ENCODE results near the gene TM4SF5.
A peak's percentile ranks its signal among the peaks of the same experiment; 100 is the strongest.
"Not testable (repeated sequence)": the region's sequence is repeated elsewhere in the genome, so short reads cannot be mapped to it uniquely, and the experiment has no call there.

The TM4SF5 gene

DNA sequence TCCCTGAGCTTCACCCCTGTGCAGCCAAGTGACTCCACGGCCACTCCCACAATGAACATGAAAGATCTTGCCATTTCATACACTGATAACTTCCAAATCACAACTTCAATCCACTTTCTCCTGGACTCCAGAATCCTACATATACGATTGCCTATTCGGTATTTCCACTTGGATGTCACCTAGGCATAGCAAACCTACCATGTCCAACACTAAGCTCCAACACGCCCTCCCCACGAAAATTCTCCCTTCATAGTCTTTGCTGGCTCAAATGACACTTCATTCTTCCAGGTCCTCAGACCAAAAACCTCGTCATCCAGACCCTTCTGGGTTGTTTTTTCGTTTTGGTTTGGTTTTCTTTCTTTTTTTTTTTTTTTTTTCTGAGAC is 19.0 kb downstream of the TM4SF5 start:
- DNase-seq, result no peak

DNA sequence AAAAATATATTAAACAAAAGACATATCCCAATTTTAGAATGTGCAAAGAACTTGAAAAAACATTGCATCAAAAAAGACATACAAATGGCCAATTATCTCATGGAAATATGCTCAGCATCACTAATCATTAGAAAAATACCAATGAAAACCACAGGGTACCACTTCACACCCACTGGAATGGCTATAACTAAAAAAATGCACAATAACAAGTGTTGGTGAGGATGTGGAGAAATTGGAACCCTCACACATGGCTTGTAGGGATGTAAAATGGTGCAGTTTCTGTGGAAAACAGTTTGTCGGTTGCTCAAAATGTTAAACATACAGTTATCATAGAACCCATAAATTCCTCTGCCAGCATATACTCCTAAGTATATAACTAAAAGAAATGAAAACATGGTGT is 23.5 kb downstream of the TM4SF5 start:
- no peak for DNase-seq

DNA sequence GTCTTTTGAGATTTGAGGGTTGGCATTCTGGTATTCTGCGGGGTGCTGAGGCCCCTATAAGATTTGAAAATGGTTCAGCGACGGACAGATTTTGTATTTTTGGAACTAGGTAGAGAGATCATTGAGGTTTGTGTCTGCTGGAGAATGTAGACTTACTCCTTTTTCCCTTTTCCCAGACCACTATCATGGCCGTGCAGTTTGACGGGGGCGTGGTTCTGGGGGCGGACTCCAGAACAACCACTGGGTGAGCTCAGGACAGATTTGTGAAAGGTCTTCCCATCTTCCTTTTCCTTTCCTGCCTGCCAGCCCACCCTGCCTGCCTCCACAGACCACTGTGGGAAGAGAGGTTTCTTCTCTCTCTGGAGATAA is 24.9 kb downstream of the TM4SF5 start:
- peak; percentile 84 for DNase-seq

DNA sequence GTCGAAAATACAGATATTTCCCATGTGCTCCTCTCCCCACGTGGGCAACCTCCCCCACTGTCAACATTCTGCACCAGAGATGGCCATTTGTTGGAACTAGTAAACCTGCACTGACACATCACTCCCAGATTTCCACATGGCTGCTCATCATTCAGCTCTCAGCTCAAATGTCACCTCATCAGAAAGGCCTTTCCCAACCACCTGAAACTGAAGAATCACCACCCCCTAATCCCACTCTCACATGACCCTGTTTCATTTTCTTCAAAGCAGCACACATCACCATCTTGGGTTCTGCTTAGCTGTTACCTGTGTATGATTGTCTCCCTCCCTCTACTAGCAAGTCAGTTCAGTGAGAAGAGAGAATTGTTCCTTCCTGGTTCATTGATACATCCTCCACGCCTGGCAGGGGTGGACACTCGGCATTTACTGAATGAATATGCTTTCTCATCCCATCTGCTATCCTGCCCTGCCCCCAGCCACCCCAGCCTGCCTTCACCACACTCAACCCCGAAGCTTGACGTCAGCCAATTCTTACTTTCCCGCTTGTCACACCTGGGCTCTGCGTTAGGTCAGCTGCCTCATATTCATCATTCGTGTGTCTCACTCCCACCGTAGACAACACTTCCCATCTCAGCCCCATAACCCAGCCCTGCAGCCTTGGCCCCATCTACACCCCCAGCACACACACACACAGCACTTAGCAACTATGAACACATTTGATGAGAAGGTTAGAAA is 28.9 kb downstream of the TM4SF5 start:
- DNase-seq, result no peak

DNA sequence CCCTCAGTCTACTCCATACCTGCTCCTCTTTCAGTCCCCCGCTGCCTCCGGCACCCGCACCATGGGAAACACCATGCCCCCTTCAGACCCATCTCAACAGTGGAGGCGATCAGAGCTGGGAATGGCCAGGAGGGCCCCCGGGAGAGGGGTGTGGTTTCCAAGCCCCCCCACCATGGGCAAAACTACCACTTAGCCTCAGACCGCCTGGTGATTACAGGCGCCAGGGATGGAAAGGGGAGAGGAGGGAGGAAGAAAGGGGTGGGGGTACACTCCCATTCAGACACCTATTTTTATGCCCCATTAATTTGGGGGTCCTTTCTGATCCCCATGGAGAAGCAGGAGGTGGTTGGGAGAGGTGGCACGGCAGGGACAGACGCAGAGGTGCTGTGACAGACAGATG is 30.5 kb downstream of the TM4SF5 start, which contains the start of gene C17orf114:
C17orf114 (minus strand) TSS at position 101 of the 400 bp plus-strand sequence.
- no peak for DNase-seq

DNA sequence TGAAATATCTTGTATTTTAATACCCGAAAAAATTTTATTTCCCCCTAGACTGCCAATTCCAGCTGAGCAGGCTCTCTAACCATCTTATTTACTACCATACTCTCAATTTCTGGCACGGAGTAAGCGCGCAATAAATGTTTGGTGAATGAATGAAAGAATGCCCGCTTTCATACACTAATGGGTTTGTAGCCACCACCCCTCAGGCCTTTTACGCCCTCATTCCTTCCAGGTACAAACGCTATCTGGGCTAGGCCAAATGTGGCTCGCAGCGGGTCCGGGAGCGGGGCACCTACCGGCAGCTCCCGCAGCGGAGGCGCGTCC is 34.7 kb downstream of the TM4SF5 start:
- DNase-seq, result no peak

DNA sequence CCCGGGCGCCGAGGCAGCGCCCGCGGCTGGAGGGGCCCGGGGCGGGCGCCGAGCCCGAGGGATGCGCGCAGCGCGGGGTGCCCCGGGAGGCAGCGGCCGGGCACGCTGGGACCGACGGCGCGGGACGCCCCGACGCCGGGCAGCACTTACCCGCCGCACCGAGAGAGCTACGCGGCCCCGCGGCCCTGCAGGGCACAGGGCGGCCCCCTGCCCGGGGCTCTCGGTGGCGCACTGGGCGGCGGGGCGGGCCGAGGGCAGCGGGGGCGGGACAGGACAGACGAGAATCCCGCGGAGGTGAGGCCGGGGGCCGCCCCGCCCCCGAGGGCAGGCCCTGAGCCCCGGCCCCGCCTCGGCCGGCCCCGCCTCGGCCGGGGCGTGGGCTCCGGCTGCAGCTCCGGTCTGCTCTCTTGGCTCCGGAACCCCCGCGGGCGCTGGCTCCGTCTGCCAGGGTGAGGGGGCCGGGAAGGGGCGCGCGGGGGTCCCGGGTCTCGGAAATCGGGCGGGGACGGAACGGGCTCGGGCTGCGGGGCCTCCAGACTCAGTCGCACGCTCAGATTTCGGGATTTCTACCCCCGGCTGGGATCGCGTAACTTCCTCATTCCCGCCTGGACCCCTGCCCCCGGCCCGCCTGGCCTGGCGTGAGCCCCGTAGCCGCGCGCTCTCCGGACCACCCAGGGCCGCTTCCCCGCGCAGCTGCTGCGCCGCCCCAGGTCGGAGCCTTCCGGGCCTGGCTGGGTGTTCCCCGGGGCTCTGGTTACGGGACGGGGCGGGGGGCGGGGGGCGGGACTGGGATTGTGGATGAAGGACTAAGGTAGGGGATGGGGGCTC is 35.3 kb downstream of the TM4SF5 start, which contains the start of gene PLD2:
PLD2 (plus strand) TSS at position 376 of the 828 bp plus-strand sequence. CDS start 621 bp downstream, outside the sequence.
- peak; percentile 95 for DNase-seq

DNA sequence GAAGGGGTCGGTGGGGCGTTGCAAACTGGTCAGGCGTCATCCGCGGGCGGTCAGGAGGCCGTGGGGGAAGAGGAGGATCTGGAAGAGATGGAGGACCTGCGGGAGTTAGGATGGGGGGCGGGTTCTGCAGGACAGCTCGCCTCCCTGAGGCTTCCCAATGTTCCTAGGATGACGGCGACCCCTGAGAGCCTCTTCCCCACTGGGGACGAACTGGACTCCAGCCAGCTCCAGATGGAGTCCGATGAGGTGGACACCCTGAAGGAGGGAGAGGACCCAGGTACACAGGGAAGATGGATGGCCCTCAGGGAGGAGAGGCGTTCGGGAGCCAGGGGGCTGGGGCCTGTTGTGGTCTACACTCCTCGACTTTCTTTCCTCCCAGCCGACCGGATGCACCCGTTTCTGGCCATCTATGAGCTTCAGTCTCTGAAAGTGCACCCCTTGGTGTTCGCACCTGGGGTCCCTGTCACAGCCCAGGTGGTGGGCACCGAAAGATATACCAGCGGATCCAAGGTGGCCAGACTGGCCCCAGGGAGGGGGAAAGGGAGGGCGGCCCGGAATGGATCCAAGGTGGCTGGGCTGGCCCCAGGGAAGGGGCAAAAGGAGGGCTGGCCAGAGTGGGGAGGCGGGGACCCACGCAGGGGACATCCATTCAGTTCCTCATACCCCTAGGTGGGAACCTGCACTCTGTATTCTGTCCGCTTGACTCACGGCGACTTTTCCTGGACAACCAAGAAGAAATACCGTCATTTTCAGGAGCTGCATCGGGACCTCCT is 36.1 kb downstream of the TM4SF5 start:
- DNase-seq, result no peak

DNA sequence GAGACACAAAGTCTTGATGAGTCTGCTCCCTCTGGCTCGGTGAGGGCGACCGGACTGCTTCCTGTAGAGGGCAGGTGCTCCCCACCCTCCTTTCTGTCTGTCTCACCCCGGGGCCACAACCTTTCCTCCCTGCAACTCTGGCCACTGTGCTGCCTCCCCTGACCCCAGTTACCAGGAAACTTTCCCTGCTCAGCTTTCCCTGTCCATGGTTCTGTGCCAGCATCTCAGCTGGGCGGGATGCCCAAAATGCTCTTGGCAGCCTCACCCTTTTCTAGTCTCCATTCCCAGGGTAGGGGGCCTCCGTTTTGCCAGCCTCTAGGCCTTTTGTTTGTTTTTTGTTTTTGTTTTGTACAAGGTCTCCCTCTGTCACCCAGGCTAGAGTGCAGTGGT is 36.7 kb downstream of the TM4SF5 start:
- no peak for DNase-seq

DNA sequence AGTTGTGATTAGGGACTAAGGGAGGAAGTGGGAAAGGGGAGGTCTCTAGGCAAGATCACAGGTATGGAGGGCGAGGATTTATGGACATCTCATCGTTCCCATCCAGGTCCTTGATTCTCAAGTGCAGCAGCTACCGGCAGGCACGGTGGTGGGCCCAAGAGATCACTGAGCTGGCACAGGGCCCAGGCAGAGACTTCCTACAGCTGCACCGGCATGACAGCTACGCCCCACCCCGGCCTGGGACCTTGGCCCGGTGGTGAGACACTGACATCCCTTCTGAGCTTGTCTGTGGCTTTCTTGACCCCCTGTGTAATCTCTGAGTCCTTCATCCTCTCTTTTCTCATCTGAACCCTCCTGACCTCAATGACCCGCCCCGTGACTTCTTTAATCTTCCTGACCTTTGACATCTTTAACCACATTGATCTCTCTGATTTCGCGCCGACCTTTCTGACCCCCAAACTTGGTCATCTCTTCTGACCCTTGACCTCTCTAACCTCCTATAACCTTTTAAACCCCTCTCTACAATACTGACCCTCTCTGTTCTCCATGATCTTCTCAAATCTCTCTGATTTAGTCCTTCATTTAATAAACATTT is 39.1 kb downstream of the TM4SF5 start:
- no peak for DNase-seq

DNA sequence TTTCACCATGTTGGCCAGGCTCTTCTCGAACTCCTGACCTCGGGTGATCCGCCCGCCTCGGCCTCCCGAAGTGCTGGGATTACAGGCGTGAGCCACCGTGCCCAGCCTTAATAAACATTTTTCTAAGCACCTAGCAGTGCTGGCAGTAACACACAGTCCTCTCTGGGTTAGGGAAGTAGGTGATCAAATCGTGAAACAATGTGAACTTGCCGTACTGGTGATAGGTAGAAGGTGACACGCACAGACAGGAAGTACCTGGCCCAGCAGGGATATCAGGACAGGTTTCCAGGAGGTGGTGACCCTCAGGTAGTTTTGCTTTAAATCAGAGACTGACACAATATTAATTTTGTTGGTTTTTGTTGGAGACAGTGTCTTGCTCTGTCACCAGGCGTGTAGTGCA is 39.8 kb downstream of the TM4SF5 start:
- DNase-seq, result no peak

DNA sequence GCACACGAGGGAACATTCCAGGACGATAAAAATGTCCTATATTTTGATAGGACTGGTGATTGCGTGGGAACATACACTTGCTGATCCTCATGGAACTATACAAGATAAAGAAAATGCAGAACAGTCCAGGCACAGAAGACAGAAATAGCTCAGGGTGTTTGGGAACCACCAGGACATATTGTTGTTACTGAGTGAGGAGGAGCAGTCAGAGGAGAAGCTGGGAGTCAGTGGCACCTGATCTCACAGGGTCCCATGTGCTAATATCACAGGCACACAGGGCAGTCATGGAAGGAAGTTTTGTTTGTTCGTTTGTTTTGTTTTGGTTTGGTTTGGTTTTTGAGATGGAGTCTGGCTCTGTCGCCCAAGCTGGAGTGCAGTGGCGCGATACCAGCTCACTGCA is 41.0 kb downstream of the TM4SF5 start:
- no peak for DNase-seq

DNA sequence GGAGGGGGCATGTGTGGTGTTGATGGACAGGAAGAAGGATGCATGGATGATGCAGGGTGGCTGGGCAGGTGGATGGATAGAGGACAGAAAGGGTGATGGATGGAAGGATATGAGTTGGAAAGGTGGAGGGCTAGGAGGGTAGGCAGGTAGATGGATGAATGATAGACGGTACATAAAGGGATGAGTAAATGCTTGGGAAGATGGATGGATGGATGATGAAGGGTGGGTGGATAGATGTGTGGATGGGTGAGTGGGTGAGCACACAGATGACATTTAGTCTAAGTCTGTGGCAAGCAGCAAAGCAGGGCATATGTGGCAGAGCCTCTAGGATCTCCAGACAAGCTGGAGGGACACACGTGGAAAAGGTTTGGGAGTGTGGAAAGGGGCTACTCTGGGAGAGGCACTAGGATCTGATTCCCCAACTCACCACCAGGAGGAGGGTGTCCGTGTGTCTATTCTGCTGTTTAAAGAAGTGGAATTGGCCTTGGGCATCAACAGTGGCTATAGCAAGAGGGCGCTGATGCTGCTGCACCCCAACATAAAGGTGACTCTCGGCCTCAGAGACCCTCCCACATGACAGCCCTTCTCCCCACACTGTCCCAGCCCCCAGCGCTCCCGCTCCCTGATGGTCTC is 43.5 kb downstream of the TM4SF5 start:
- DNase-seq, result no peak

DNA sequence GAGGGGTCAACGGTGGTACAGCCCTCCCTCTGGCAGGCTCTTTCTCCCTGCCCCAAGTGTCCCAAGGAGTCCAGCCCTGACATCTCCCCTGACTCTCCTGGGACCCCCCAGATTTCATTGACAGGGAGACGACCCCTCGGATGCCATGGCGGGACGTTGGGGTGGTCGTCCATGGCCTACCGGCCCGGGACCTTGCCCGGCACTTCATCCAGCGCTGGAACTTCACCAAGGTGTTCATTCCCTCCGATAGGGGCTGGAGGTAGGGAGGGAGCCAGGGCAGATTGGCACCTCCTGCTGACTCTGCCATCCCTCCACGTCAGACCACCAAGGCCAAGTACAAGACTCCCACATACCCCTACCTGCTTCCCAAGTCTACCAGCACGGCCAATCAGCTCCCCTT is 45.1 kb downstream of the TM4SF5 start:
- no peak for DNase-seq

DNA sequence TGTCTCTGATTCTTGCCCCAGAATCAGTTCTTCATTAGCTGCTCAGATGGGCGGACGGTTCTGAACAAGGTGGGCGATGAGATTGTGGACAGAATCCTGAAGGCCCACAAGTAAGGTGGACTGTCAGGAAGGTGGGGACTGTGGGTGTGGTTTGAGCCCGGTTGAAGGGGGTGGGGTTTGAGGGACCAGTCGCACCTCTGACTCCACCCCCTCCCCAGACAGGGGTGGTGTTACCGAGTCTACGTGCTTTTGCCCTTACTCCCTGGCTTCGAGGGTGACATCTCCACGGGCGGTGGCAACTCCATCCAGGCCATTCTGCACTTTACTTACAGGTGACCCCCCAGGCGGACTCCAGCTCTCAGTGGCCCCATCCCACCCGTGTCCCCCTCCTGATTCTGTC is 46.6 kb downstream of the TM4SF5 start:
- no peak for DNase-seq

DNA sequence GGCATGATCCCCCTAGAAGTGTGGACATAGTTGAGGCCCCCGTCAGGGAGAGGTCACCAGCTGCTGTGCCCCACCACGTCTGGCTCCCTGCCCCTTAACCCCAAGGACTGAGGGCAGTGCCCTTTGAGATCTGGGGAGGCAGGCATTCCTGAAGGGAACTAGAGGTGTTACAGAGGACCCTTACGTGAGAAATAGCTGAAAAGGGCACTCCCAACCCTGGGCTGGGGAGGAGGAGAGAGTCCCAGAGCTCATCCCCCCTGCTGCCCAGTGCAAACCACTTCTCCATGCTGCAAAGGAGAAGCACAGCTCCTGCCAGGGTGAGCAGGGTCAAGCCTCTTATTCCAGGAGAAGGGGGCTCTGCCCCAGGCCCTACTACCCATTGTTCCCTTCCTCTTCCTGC is 51.1 kb downstream of the TM4SF5 start:
- DNase-seq, result no peak

DNA sequence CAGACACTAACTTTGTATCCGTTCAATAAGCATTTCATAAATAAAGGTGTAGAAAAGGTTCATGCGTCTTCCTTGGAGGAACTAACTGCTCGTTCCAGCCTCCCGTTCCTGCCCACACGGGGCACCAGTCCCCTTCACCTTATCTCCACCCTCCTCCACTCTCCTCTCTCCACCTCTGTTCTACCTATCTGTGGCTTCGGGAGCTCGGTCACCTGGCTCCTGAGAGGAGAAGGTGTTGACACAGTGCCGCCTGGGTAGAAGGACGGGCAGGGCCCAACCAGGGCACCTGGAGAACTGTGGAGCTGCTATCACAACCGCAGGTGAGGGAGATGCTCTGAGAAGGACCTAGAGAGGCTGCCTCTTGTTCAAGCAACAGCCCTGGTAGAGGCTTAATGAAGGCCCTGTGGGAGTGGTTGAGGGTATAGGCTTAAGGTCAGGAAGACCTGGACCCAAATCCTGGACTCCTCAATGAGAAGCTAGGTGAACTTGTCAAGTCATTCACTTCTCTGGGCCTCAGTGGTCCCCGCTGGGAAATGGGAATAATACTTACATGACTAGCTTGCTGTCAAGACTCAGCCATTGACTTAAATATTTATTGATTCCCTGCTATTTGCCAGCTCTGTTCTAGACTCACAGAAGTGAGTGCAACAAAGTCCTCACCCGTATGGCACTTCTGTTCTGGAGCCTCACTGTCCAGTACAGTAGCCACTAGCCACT is 51.8 kb downstream of the TM4SF5 start:
- no peak for DNase-seq

DNA sequence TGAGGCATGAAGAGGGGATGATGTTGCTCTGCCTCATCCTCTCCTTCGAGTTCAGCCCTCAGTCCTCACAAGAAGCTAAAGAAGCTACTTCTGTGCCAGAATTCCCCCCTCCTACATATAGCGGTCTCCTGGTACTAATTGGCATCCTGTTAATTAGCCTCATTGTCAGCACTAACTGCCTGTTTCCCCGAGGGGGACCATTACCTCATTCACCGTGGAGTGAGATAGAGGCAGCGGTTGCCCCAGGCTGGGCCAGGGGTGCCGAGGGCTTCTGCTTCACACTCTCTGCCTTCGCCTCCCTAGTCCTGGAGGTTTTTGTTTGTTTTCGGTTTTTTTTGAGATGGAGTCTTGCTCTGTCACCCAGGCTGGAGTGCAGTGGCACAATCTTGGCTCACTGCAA is 55.7 kb downstream of the TM4SF5 start:
- no peak for DNase-seq

DNA sequence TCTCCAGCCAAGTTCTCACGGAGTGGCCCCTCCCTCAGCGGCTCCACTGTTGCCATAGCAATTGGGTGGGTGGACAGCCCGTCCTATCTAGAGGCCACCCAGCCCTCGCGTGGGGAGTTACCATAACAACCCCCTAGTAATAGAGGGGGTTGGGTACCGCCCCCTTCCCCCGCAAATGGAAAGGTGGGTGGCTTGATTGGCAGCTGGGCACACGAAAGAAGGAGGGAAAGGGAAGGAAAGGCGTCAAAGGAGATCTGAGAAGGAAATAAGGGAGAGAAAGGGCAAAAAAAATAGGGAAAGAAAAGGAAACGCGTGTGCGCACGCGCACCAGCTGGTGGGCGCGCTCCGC is 61.1 kb downstream of the TM4SF5 start:
- not testable (repeated sequence) for DNase-seq
